Mesendoderm (in vitro differentiated cells): ENCODE results near the gene CBFA2T3.
A peak's percentile ranks its signal among the peaks of the same experiment; 100 is the strongest.

ENCODE experiments used
- DNase-seq: peaks from one replicate; pipeline ENCODE4 v3.0.0; 2013
- H2AK5ac ChIP-seq: 2 replicates; pipeline ENCODE4 v1.6.1; 2013; ENCODE audit warnings: low read length, inconsistent platforms
- H2BK120ac ChIP-seq: 2 replicates; pipeline ENCODE4 v1.6.1; 2013; ENCODE audit warnings: low read depth, mild to moderate bottlenecking, low read length, moderate library complexity, mixed read lengths
- H2BK15ac ChIP-seq: replicated peaks from 2 replicates; pipeline ENCODE4 v1.6.1; 2013; ENCODE audit warnings: low read depth, mild to moderate bottlenecking, moderate library complexity
- H2BK5ac ChIP-seq: 2 replicates; pipeline ENCODE4 v1.6.1; 2013; ENCODE audit warnings: low read length, inconsistent platforms
- H3K18ac ChIP-seq: 2 replicates; pipeline ENCODE4 v1.6.1; 2013; ENCODE audit warnings: mild to moderate bottlenecking, low read length, mixed read lengths
- H3K23ac ChIP-seq: one replicate; pipeline ENCODE4 v1.6.1; 2013; ENCODE audit warnings: low read length
- H3K27ac ChIP-seq: 2 replicates; pipeline ENCODE4 v1.5.1; 2013; ENCODE audit warnings: low read depth, mild to moderate bottlenecking, inconsistent platforms, low read length, moderate library complexity
- H3K27me3 ChIP-seq: 2 replicates; pipeline ENCODE4 v1.6.1; 2013; ENCODE audit warnings: low read length, control low read depth, mild to moderate bottlenecking, inconsistent platforms; ENCODE audit not compliant: insufficient read depth, poor library complexity
- H3K36me3 ChIP-seq: 2 replicates; pipeline ENCODE4 v1.6.1; 2013; ENCODE audit warnings: low read length, inconsistent platforms; ENCODE audit not compliant: control insufficient read depth, insufficient read depth
- H3K4ac ChIP-seq: one replicate; pipeline ENCODE4 v1.6.1; 2013; ENCODE audit warnings: low read depth, mild to moderate bottlenecking, low read length, moderate library complexity
- H3K4me1 ChIP-seq: 2 replicates; pipeline ENCODE4 v1.6.1; 2013; ENCODE audit warnings: low read depth, low read length, inconsistent platforms; ENCODE audit not compliant: control insufficient read depth
- H3K4me2 ChIP-seq: 2 replicates; pipeline ENCODE4 v1.6.1; 2013; ENCODE audit warnings: low read length
- H3K4me3 ChIP-seq: 2 replicates; pipeline ENCODE4 v1.5.1; 2013; ENCODE audit warnings: mild to moderate bottlenecking, low read length
- H3K56ac ChIP-seq: one replicate; pipeline ENCODE4 v1.6.1; 2013; ENCODE audit warnings: low read length
- H3K79me1 ChIP-seq: 2 replicates; pipeline ENCODE4 v1.6.1; 2013; ENCODE audit warnings: low read length, inconsistent platforms
- H3K79me2 ChIP-seq: 2 replicates; pipeline ENCODE4 v1.6.1; 2013; ENCODE audit warnings: mild to moderate bottlenecking, low read length; ENCODE audit not compliant: control insufficient read depth, insufficient read depth
- H3K9ac ChIP-seq: 2 replicates; pipeline ENCODE4 v1.6.1; 2013; ENCODE audit warnings: low read length, inconsistent platforms
- H4K5ac ChIP-seq: one replicate; pipeline ENCODE4 v1.6.1; 2013; ENCODE audit warnings: low read length
- H4K8ac ChIP-seq: one replicate; pipeline ENCODE4 v1.6.1; 2013; ENCODE audit warnings: low read depth, mild to moderate bottlenecking, control low read depth, low read length, moderate library complexity
- WGBS: extraction: QIAGEN DNeasy Blood & Tissue Kit; methylation state at CpG from one replicate; pipeline ENCODE4 v1.1.7; 2013; ENCODE audit warnings: low lambda C conversion rate, missing lambda C conversion rate; ENCODE audit not compliant: insufficient coverage; ENCODE audit errors: extremely low coverage; 5-methylcytosine and 5-hydroxymethylcytosine counted together

The CBFA2T3 gene

DNA sequence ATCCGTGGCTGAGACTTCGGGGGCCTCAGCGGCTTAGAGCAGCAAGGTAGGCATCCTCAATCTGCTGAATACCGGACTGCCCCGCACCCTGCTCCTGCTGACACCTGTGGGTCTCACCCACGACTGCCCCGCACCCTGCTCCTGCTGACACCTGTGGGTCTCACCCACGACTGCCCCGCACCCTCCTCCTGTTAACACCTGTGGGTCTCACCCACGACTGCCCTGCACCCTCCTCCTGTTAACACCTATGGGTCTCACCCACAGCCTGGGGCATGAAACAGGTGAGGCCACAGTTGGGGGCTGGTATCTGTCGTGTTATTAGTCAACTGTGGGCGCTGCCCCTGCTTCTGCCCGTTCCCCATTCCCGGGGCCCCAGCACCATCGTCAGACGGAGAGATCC, 74.3 kb downstream of the CBFA2T3 start:
- H3K56ac ChIP-seq = no peak overlapping the region
- H3K79me1 ChIP-seq = no peaks in the 10 kb centered on the region
- no peak overlapping the region for H3K23ac ChIP-seq
- H4K5ac ChIP-seq = no peak overlapping the region
- H3K4ac ChIP-seq = no peak overlapping the region
- no peaks in the 10 kb centered on the region for H3K36me3 ChIP-seq
- H2BK120ac ChIP-seq = no peak overlapping the region
- no peak for DNase-seq
- no peak overlapping the region for H3K9ac ChIP-seq
- no peak overlapping the region for H2AK5ac ChIP-seq
- no peak overlapping the region for H4K8ac ChIP-seq
- H3K4me3 ChIP-seq = no peak overlapping the region
- H3K18ac ChIP-seq = no peak overlapping the region
- no peaks in the 10 kb centered on the region for H3K4me1 ChIP-seq
- no peaks in the 10 kb centered on the region for H3K79me2 ChIP-seq
- no CpG with 5 or more reads among the region's 16 CpGs for WGBS
- H3K27me3 ChIP-seq = no peaks in the 10 kb centered on the region
- H3K4me2 ChIP-seq = no peak overlapping the region
- no peak overlapping the region for H2BK15ac ChIP-seq
- no peak overlapping the region for H3K27ac ChIP-seq
- no peak overlapping the region for H2BK5ac ChIP-seq

- Histone ChIP-seq H2BK120ac (no peak overlapping the region), H3K18ac (no peak overlapping the region), H3K56ac (peak overlapping the region; percentile 7), H3K4ac (no peak overlapping the region), H4K8ac (no peak overlapping the region), H2BK15ac (no peak overlapping the region), H2BK5ac (no peak overlapping the region), H3K4me3 (no peak overlapping the region), H3K79me2 (no peaks in the 10 kb centered on the region), H3K4me1 (no peaks in the 10 kb centered on the region), H3K27me3 (no peaks in the 10 kb centered on the region), H2AK5ac (no peak overlapping the region), H3K23ac (no peak overlapping the region), H3K9ac (no peak overlapping the region), H3K4me2 (no peak overlapping the region), H4K5ac (no peak overlapping the region), H3K36me3 (no peaks in the 10 kb centered on the region), H3K79me1 (no peaks in the 10 kb centered on the region), H3K27ac (no peak overlapping the region)
- peak; percentile 34 for DNase-seq
- WGBS = no CpG with 5 or more reads among the region's 26 CpGs
Measured at GRCh38 chr16:88901718-88902337, 75.2 kb downstream of the CBFA2T3 start.

DNA sequence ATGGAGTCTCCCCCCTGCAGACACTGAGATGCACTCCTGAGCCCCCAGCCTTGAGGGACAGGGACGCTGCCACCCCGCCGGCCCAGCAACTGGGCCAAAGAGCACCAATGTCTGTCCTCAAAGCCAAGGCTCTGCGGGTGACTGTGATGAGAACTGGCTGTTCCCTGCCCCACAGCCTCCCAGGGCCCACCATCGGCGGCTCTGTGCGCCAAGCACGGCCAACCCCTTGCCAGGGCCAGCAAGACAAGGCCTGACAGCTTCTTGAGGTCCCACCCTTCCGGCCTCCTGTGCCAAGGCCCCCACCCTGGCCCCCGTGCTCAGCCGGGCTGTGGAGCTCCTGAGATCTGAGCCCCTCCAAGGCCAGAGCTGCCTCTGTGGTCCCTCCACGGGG, 76.3 kb downstream of the CBFA2T3 start:
- no peaks in the 10 kb centered on the region for H3K79me2 ChIP-seq
- H2BK120ac ChIP-seq = no peak overlapping the region
- H4K8ac ChIP-seq = no peak overlapping the region
- H3K4me3 ChIP-seq = no peak overlapping the region
- WGBS = no CpG with 5 or more reads among the region's 12 CpGs
- no peak for DNase-seq
- H2BK5ac ChIP-seq = no peak overlapping the region
- no peaks in the 10 kb centered on the region for H3K79me1 ChIP-seq
- no peaks in the 10 kb centered on the region for H3K27me3 ChIP-seq
- no peak overlapping the region for H3K18ac ChIP-seq
- H4K5ac ChIP-seq = no peak overlapping the region
- no peaks in the 10 kb centered on the region for H3K4me1 ChIP-seq
- H3K56ac ChIP-seq = no peak overlapping the region
- no peak overlapping the region for H3K4me2 ChIP-seq
- H3K36me3 ChIP-seq = no peaks in the 10 kb centered on the region
- H2AK5ac ChIP-seq = no peak overlapping the region
- H3K27ac ChIP-seq = no peak overlapping the region
- no peak overlapping the region for H3K9ac ChIP-seq
- no peak overlapping the region for H3K4ac ChIP-seq
- no peak overlapping the region for H3K23ac ChIP-seq
- H2BK15ac ChIP-seq = no peak overlapping the region

DNA sequence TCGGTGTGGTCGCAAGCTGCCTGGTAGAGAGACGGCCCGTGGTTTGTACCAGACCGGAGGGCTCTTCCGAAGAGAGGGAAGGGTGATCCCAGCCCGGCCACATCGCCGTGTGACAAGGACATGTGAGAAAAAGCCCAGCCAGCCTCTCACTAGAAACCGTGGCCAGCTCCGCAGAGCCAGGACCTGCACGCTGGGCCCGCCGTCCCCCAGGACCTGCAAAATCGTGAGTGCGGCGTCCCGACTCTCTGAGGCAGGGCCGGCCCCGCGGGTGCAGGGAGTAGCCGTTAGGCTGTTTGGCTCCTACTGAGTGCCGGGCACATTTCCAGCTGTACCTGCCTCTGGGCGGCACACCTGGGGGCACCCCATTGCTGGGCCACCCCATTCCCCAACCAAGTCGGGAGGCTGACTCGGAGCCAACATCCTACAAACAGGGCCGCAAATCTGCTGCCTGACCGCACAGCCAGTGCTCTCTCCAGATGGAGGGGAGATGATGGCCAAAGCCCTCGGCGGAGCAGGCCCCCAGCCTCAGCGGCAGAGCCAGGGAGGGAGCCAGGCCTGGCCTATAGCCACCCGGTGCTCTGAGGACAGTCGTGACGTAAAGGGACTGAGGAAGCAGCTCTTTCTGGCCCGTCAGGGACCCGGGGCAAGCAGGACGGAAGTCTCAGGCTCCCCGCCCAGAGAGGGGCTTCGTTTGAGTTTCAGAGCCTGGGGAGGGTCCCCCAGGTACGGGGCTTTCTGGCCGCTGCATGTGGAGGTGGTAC, 76.9 kb downstream of the CBFA2T3 start:
- no peaks in the 10 kb centered on the region for H3K79me2 ChIP-seq
- H3K4me1 ChIP-seq = no peaks in the 10 kb centered on the region
- no peak overlapping the region for H4K5ac ChIP-seq
- H2AK5ac ChIP-seq = no peak overlapping the region
- no peak overlapping the region for H3K9ac ChIP-seq
- H3K27ac ChIP-seq = no peak overlapping the region
- H3K27me3 ChIP-seq = no peaks in the 10 kb centered on the region
- H3K4me3 ChIP-seq = no peak overlapping the region
- DNase-seq = no peak
- no peak overlapping the region for H3K4ac ChIP-seq
- no peak overlapping the region for H3K18ac ChIP-seq
- H4K8ac ChIP-seq = no peak overlapping the region
- H2BK15ac ChIP-seq = no peak overlapping the region
- WGBS = no CpG with 5 or more reads among the region's 41 CpGs
- no peak overlapping the region for H3K56ac ChIP-seq
- H3K4me2 ChIP-seq = no peak overlapping the region
- H2BK5ac ChIP-seq = no peak overlapping the region
- H2BK120ac ChIP-seq = no peak overlapping the region
- no peak overlapping the region for H3K23ac ChIP-seq
- no peaks in the 10 kb centered on the region for H3K36me3 ChIP-seq
- H3K79me1 ChIP-seq = no peaks in the 10 kb centered on the region

- no peak for DNase-seq
- no peaks in the 10 kb centered on the region for H3K79me1 ChIP-seq
- H2BK5ac ChIP-seq = no peak overlapping the region
- no peak overlapping the region for H2BK120ac ChIP-seq
- H3K56ac ChIP-seq = no peak overlapping the region
- H3K18ac ChIP-seq = no peak overlapping the region
- no peak overlapping the region for H3K4me2 ChIP-seq
- H3K79me2 ChIP-seq = no peaks in the 10 kb centered on the region
- H3K27ac ChIP-seq = no peak overlapping the region
- H3K23ac ChIP-seq = no peak overlapping the region
- no peaks in the 10 kb centered on the region for H3K36me3 ChIP-seq
- no peaks in the 10 kb centered on the region for H3K27me3 ChIP-seq
- H4K5ac ChIP-seq = no peak overlapping the region
- H3K4me3 ChIP-seq = no peak overlapping the region
- no peak overlapping the region for H3K4ac ChIP-seq
- H3K9ac ChIP-seq = no peak overlapping the region
- H2AK5ac ChIP-seq = no peak overlapping the region
- H2BK15ac ChIP-seq = no peak overlapping the region
- H3K4me1 ChIP-seq = no peaks in the 10 kb centered on the region
- no CpG with 5 or more reads among the region's 34 CpGs for WGBS
- H4K8ac ChIP-seq = no peak overlapping the region
Measured at GRCh38 chr16:88897696-88898425, 79.1 kb downstream of the CBFA2T3 start.
